Forelimb muscle (tissue), 1 donor: Measurements from ENCODE around the gene SIM2. TPM values are rescaled to one million over a fixed set of nuclear protein-coding genes. Genes with fewer than 3 reads are reported as not detected.

Source experiments
- DNase-seq: peaks from one replicate; pipeline ENCODE4 v3.0.0-alpha.2; 2013; ENCODE audit warnings: low read depth
- polyA plus RNA-seq: library from polyadenylated mRNA; unstranded; fragments of 120-200 nt; gene quantifications from one replicate; pipeline ENCODE4 v1.2.1, GENCODE V29; 2013; ENCODE audit not compliant: insufficient read length

Gene SIM2
- polyA plus RNA-seq, 1 donor, result 2.9 TPM

GRCh38 chr21:36700295-36700970 is 1.5 kb downstream of the SIM2 start:
- no peak for DNase-seq

- no peak for DNase-seq
These were observed 2.2 kb downstream of the SIM2 start for GRCh38 chr21:36700971-36701755.

- DNase-seq, result no peak
These were observed 3.1 kb downstream of the SIM2 start for GRCh38 chr21:36701756-36702621.

- no peak for DNase-seq
These were observed 3.7 kb downstream of the SIM2 start for GRCh38 chr21:36702622-36702968.

- no peak for DNase-seq
These were observed 4.2 kb downstream of the SIM2 start for GRCh38 chr21:36703123-36703522.

GRCh38 chr21:36703626-36704280 is 4.8 kb downstream of the SIM2 start:
- DNase-seq, result no peak

GRCh38 chr21:36704281-36704957 is 5.5 kb downstream of the SIM2 start:
- DNase-seq, result no peak

GRCh38 chr21:36704958-36705678 is 6.2 kb downstream of the SIM2 start:
- DNase-seq, result no peak

- no peak for DNase-seq
These were observed 7.0 kb downstream of the SIM2 start for GRCh38 chr21:36705679-36706481.

- no peak for DNase-seq
These were observed 7.6 kb downstream of the SIM2 start for GRCh38 chr21:36706482-36706852.

- no peak for DNase-seq
These were observed 8.2 kb downstream of the SIM2 start for GRCh38 chr21:36706951-36707762.

- DNase-seq, result no peak
These were observed 8.9 kb downstream of the SIM2 start for GRCh38 chr21:36707763-36708285.

- DNase-seq, result no peak
These were observed 9.5 kb downstream of the SIM2 start for GRCh38 chr21:36708286-36709029.

- DNase-seq, result no peak
These were observed 10.3 kb downstream of the SIM2 start for GRCh38 chr21:36709030-36709867.

GRCh38 chr21:36709868-36710728 is 11.2 kb downstream of the SIM2 start:
- DNase-seq, result no peak

GRCh38 chr21:36710729-36711048 is 11.8 kb downstream of the SIM2 start:
- no peak for DNase-seq
